NCI-H82 treated with DMSO at 0.1 percent for 48 hours (cell line): ENCODE measurements around the gene GCNT3.
"Not testable (repeated sequence)": the region's sequence is repeated elsewhere in the genome, so short reads cannot be mapped to it uniquely, and the experiment has no call there.

Experiments
- DNase-seq: peaks from one replicate; lab custom pipeline; 2025; ENCODE audit not compliant: unreplicated experiment; lab: John Stamatoyannopoulos, UW

The GCNT3 gene

GRCh38 chr15:59616379-59616778, 4.8 kb downstream of the GCNT3 start:
- no peak for DNase-seq

DNA sequence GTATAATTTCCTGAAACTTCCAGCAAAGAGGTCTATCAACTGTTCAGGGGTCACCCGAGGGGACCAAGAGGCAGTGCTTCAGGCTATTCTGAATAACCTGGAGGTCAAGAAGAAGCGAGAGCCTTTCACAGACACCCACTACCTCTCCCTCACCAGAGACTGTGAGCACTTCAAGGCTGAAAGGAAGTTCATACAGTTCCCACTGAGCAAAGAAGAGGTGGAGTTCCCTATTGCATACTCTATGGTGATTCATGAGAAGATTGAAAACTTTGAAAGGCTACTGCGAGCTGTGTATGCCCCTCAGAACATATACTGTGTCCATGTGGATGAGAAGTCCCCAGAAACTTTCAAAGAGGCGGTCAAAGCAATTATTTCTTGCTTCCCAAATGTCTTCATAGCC, 6.8 kb downstream of the GCNT3 start:
- no peak for DNase-seq

GRCh38 chr15:59622289-59622688, 10.7 kb downstream of the GCNT3 start:
- DNase-seq: peak; percentile 20

DNA sequence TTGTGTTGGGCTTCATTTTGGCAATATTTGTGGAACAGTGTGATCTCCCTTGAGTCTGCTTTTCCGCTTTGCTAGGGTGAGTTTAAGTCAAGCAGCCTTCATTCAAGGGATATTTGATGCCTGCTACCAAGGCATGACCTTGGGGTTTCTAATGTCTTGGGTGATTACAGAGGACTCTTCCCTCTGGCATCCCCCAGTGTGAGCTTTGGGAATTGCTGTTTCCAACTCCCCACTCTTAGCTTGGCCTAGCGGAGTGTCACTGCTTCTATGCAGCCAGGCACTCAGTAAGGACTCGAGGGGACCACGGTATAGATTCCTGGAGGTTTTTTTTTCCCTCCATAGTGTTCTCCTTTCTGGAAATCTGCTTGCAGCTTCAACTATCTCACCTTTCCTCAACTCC, 21.1 kb downstream of the GCNT3 start:
- DNase-seq: no peak

GRCh38 chr15:59636184-59636583, 24.6 kb downstream of the GCNT3 start:
- no peak for DNase-seq

DNA sequence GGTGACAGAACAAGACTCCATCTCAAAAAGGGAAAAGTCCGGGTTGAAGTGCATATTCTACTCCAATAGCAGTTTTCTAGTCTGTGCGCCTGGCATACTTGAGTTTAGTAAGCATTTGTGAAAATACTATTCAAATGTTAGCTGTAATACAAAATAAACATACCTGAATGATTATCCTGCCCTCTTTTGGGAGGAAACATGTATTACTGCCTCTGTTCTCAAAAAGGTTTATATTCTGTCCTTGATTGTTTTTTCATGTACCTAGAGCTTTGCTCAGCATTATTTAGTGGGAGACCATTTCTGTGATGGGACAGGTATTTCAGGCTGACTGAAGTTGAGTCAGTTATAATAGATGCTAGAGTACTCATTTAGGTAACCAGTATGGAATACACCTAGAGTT, 25.9 kb downstream of the GCNT3 start:
- not testable (repeated sequence) for DNase-seq

- no peak for DNase-seq
Measured at GRCh38 chr15:59642351-59642750, 30.8 kb downstream of the GCNT3 start.

DNA sequence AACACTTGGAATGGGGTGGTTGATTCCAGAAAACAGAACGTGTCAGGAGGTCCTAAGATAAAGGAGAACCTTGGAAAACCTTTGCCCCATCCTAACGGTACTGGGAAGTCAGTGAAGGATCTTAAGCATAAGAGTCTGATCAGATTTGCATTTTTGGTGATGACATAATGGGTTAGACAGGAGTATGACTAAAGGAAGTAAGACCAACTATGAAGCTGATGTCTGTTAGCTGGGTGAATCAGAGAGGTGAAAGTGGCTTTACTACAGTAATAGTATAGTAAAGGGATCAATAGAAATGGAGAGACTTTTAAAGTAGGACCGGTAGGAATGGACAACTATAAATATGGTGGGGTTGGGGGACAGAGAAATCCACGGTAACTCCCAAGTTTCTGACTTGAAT, 33.2 kb downstream of the GCNT3 start:
- DNase-seq: no peak

DNA sequence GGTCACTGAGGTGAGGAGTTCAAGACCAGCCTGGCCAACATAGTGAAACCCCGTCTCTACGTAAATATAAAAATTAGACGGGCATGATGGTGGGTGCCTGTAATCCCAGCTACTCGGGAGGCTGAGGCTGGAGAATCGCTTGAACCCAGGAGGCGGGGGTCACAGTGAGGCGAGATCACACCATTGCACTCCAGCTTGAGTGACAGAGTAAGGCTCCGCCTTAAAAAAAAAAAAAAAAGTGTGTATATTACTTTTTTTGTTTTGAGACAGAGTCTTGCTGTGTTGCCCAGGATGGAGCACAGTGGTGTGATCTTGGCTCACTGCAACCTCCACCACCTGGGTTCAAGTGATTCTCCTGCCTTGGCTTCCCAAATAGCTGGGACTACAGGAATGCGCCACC, 34.2 kb downstream of the GCNT3 start:
- DNase-seq: not testable (repeated sequence)

- DNase-seq: no peak
Measured at GRCh38 chr15:59646277-59646676, 34.7 kb downstream of the GCNT3 start.

DNA sequence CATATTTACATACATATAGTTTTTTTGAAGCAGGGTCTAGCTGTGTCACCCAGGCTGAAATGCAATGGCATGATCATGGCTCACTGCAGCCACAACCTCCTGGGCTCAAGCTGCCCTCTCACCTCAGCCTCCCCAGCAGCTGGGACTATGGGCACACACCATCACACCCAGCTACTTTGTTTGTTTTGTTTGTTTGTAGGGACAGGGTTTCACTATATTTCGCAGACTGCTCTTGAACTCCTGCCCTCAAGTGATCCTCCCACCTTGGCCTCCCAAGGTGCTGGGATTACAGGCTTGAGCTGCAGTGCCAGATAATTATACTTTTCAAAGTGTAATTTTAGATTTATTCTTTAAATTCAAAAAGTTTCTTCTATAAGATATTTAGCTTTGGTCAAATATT, 35.5 kb downstream of the GCNT3 start:
- no peak for DNase-seq

GRCh38 chr15:59649603-59650002, 38.0 kb downstream of the GCNT3 start:
- DNase-seq: no peak

GRCh38 chr15:59654046-59654445, 42.5 kb downstream of the GCNT3 start:
- DNase-seq: no peak

DNA sequence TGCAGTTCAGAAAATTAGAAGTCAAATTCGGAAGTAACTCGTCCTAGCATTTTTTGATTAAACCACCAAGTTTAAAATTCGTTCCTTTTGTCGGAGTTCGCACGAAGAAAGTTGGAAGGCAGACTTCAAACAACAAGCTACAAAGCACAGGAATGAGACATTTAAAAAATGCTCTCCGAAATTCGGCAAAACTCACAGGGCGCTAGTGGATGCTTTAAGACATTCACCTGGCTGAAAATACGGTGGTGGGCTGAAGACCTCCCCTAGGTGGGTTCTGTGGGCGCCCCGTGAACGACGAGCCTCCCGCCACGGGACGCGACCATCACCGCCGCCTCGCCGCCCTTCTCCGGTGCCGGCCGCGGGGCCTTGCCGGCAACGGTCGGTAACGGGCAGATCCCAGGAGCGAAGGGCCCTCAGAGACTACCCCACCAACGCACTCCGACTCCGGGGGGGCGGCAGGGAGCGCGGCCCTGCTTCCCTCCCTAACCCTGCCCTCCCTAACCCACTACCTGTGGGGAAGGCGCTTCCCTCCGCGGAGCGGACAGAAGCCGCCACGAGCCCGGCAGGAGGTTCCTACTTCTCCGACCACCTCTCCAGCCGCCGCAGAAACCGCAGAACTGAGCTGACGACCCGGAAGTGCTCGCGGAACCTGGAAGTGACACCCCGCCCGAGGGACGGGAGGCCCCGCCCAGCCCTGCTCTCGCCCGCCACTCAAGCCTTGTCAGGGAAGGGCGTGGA, 45.5 kb downstream of the GCNT3 start, which contains the start of gene GTF2A2:
Gene GTF2A2 (minus strand): TSS at position 619 of the 738 bp plus-strand sequence. CDS start 5,238 bp downstream, outside the sequence.
- DNase-seq: peak; percentile 77

- no peak for DNase-seq
Measured at GRCh38 chr15:59657635-59658125, 46.1 kb downstream of the GCNT3 start.

DNA sequence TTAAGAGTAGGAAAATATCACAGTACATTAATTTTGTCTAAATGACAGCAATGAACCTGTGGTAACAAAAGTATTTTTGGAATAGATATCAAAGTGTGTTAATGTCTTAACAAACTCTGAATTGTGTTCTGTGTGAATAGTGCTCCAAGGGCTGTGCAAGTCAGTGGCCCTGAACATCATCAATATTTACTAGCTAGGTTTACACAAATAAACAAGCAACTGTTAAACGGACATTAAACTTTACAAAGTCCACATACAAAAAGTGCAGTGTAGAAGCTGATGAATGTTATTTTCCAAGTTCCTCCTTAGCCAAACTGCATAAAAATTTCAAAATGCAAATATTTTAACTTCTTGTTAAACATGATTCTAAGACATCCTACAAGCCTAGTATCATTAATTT, 47.8 kb downstream of the GCNT3 start:
- DNase-seq: no peak

- no peak for DNase-seq
Measured at GRCh38 chr15:59662260-59662659, 50.7 kb downstream of the GCNT3 start.

DNA sequence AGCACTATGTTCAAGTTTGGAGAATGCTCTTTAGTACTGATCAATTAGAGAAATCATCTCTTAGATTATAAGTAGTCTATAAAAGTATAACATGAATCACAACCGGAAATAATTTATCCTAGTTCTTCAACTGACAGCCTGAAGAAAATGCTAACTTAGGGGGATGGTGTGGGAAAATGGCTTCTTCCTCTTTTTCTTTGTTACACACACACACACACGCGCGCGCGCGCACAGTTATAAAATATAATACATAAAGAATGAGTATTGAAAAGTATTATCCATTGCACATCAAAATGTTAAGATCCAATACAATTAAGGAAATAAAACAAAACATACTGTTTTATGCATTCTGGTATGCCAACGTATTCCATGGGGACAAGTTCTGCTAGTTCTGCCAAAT, 57.0 kb downstream of the GCNT3 start:
- no peak for DNase-seq
